ENCODE data around the gene CCDC88C.
A peak's percentile ranks its signal among the peaks of the same experiment; 100 is the strongest.
"Not testable (repeated sequence)": the region's sequence is repeated elsewhere in the genome, so short reads cannot be mapped to it uniquely, and the experiment has no call there.

Gene CCDC88C

GRCh38 chr14:91242635-91243034 lies 175.0 kb downstream of the CCDC88C start:
- DNase-seq: peak; percentile 24

- peak; percentile 48 for DNase-seq
Measured at GRCh38 chr14:91241863-91242262, 175.8 kb downstream of the CCDC88C start.

- no peak for DNase-seq
Measured at GRCh38 chr14:91238661-91239060, 179.0 kb downstream of the CCDC88C start.

GRCh38 chr14:91238085-91238484 lies 179.5 kb downstream of the CCDC88C start:
- no peak for DNase-seq

GRCh38 chr14:91237219-91237618 lies 180.4 kb downstream of the CCDC88C start:
- no peak for DNase-seq

- DNase-seq: no peak
Measured at GRCh38 chr14:91235841-91236240, 181.8 kb downstream of the CCDC88C start.

- DNase-seq: no peak
Measured at GRCh38 chr14:91234791-91235114, 182.9 kb downstream of the CCDC88C start.

GRCh38 chr14:91233936-91234790 lies 183.5 kb downstream of the CCDC88C start:
- DNase-seq: no peak

GRCh38 chr14:91232603-91233002 lies 185.0 kb downstream of the CCDC88C start:
- DNase-seq: no peak

GRCh38 chr14:91232052-91232451 lies 185.6 kb downstream of the CCDC88C start:
- no peak for DNase-seq

- DNase-seq: no peak
Measured at GRCh38 chr14:91231446-91231845, 186.2 kb downstream of the CCDC88C start.

GRCh38 chr14:91230397-91231035 lies 187.1 kb downstream of the CCDC88C start:
- DNase-seq: no peak

- DNase-seq: peak; percentile 75
Measured at GRCh38 chr14:91229743-91230200, 187.8 kb downstream of the CCDC88C start.

GRCh38 chr14:91229005-91229382 lies 188.6 kb downstream of the CCDC88C start:
- DNase-seq: no peak

- peak; percentile 92 for DNase-seq
Measured at GRCh38 chr14:91228112-91229004, 189.3 kb downstream of the CCDC88C start.

GRCh38 chr14:91227183-91227628 lies 190.4 kb downstream of the CCDC88C start:
- peak; percentile 53 for DNase-seq

GRCh38 chr14:91226360-91226759 lies 191.3 kb downstream of the CCDC88C start:
- DNase-seq: not testable (repeated sequence)

GRCh38 chr14:91225025-91225424 lies 192.6 kb downstream of the CCDC88C start:
- no peak for DNase-seq

- peak; percentile 64 for DNase-seq
Measured at GRCh38 chr14:91223028-91223783, 194.4 kb downstream of the CCDC88C start.
